GM19452 (cell line): ENCODE data around the gene PTPN22.

Experiments used
- ATAC-seq: cut with Tn5 transposase; IDR thresholded peaks from one replicate; pipeline ENCODE4 v1.9.1; 2021; ENCODE audit not compliant: unreplicated experiment

PTPN22 gene

GRCh38 chr1:113887402-113888175 lies 16.1 kb upstream of the PTPN22 start, which contains the start of gene BCL2L15:
BCL2L15 (minus strand) TSS chr1:113887581; CDS start chr1:113887375, 206 bp downstream.
- no peak for ATAC-seq

- ATAC-seq = no peak
Observed at GRCh38 chr1:113886417-113887401, 15.2 kb upstream of the PTPN22 start.

GRCh38 chr1:113881661-113882060 lies 10.1 kb upstream of the PTPN22 start:
- no peak for ATAC-seq

GRCh38 chr1:113879739-113880038 lies 8.2 kb upstream of the PTPN22 start:
- no peak for ATAC-seq

GRCh38 chr1:113876176-113876575 lies 4.7 kb upstream of the PTPN22 start:
- ATAC-seq = no peak

GRCh38 chr1:113875714-113876113 lies 4.2 kb upstream of the PTPN22 start:
- ATAC-seq = no peak

- peak; percentile 30 for ATAC-seq
Observed at GRCh38 chr1:113874012-113874879, 2.7 kb upstream of the PTPN22 start.

GRCh38 chr1:113872219-113872935 lies 865 bp upstream of the PTPN22 start:
- ATAC-seq = no peak

- no peak for ATAC-seq
Observed at GRCh38 chr1:113870778-113871177, 734 bp downstream of the PTPN22 start.

- no peak for ATAC-seq
Observed at GRCh38 chr1:113868387-113869083, 3.0 kb downstream of the PTPN22 start.

GRCh38 chr1:113861641-113862040 lies 9.9 kb downstream of the PTPN22 start:
- ATAC-seq = no peak

GRCh38 chr1:113860891-113861290 lies 10.6 kb downstream of the PTPN22 start:
- no peak for ATAC-seq

- ATAC-seq = peak; percentile 85
Observed at GRCh38 chr1:113859478-113860175, 11.9 kb downstream of the PTPN22 start.

- ATAC-seq = no peak
Observed at GRCh38 chr1:113858982-113859381, 12.5 kb downstream of the PTPN22 start.

- no peak for ATAC-seq
Observed at GRCh38 chr1:113858418-113858817, 13.1 kb downstream of the PTPN22 start.

GRCh38 chr1:113857776-113858175 lies 13.7 kb downstream of the PTPN22 start:
- ATAC-seq = no peak

GRCh38 chr1:113856401-113856790 lies 15.1 kb downstream of the PTPN22 start:
- ATAC-seq = no peak

GRCh38 chr1:113855630-113856400 lies 15.7 kb downstream of the PTPN22 start:
- no peak for ATAC-seq
